ENCODE data around the gene PRKAB1.
A peak's percentile ranks its signal among the peaks of the same experiment; 100 is the strongest.

Gene PRKAB1

DNA sequence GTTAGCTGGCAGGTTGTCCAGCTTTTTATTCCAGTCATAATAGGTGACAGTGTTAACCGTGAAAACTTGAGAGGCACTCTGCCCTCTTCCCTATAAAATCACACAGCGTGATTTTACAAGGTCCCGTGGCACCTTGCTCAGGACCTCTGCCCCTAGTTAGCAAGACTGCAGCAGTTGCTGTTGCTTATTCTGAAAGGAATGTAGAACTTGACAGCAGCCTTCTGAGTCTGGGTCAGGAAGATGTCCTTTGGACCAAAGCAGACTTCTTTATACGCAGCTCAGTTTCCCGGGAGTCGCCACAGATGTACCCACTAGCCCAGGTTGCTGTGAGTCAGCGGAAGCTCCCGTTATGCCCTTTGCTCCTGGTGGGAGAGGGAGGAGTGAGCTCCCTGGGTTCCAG is 13.2 kb downstream of the PRKAB1 start:
- H2AFZ ChIP-seq (ENCODE audit: low read depth, low read length) = no peak overlapping the region

DNA sequence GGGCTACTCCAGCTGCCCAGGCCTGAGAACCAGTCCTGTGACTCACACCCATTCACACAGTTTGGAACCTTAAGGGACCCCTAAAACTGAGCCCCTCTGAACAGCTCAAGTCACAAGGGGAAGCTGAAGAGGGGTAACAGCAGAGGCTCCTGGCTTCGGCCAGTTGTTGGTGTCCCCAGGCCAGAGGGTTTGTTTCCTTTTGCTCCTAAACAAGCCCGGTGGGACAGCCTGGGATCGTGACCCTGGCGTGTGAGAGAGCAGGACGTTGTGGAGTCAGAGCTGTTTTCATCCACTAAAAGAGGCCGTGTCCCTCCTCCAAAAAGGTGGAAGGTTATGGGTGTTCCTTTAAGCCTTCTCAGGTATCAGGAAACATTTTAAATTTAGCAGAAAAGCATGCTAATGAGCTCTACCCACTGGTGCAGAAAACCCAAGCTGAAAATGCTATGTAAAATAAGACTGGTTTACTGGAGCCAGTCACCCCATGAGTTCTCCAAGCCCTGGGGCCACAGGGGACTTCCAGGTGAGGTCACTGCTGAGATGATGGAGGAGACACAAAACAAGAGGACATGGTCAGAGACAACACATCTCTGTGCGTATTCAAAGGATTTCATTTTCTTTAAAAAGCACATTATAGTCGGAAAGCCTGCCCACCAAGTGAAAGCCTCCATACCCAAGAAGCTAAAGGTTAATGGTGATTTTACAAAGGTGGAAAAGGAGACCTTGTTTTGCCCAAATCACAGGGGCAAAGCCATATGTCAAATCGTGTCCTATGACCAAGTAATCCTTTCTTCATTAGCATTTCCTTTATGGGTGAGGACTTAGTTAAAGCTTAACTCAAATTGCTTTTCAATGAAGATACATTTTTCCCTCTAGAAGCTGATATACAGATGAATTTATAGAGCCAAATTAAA is 14.1 kb downstream of the PRKAB1 start:
- no peak overlapping the region for H2AK5ac ChIP-seq (ENCODE audit: low read length, severe bottlenecking)
- no peak overlapping the region for H3K23ac ChIP-seq (ENCODE audit: low read length in 2 of 2)
- no peak overlapping the region for H3K4me2 ChIP-seq (ENCODE audit: low read length, poor library complexity, severe bottlenecking)
- H3K4me3 ChIP-seq (ENCODE audit: insufficient read depth in 1 of 2, low read depth in 1 of 2, low read length in 2 of 2) = no peak overlapping the region
- no peaks in the 10 kb centered on the region for H3K9me3 ChIP-seq (ENCODE audit: control insufficient read depth, low read length)
- H3K36me3 ChIP-seq (ENCODE audit: control insufficient read depth in 1 of 2, insufficient read depth in 2 of 2, low read depth in 1 of 2, low read length in 2 of 2) = peaks cover 43 to 56% of the 10 kb centered on the region in 2 experiments
- no peak overlapping the region for H3K27ac ChIP-seq (ENCODE audit: low read length, poor library complexity, severe bottlenecking)
- no peak overlapping the region for H4K91ac ChIP-seq (ENCODE audit: low read length)
- no peak overlapping the region for H2BK15ac ChIP-seq (ENCODE audit: low read depth, poor library complexity, severe bottlenecking)
- no peak overlapping the region for H4K8ac ChIP-seq (ENCODE audit: low read length)
- H2AFZ ChIP-seq (ENCODE audit: low read depth, low read length) = no peak overlapping the region
- H3K4ac ChIP-seq (ENCODE audit: low read depth in 1 of 2, low read length in 2 of 2) = no peak overlapping the region
- H2BK120ac ChIP-seq (ENCODE audit: low read depth, low read length) = no peak overlapping the region
- no peak overlapping the region for H3K18ac ChIP-seq (ENCODE audit: low read depth in 1 of 2, low read length in 2 of 2)
- DNase-seq = no peak
- H3K27me3 ChIP-seq (ENCODE audit: control insufficient read depth in 1 of 2, insufficient read depth in 1 of 2, low read length in 2 of 2) = no peaks in the 10 kb centered on the region
- H3K9ac ChIP-seq (ENCODE audit: low read length) = no peak overlapping the region
- H2BK5ac ChIP-seq (ENCODE audit: low read depth, low read length, poor library complexity, severe bottlenecking) = no peak overlapping the region
- peaks cover 19% of the 10 kb centered on the region for H3K79me1 ChIP-seq (replicated peaks; ENCODE audit: low read length, poor library complexity, severe bottlenecking)
- no peak overlapping the region for H3K14ac ChIP-seq (ENCODE audit: low read length in 2 of 2)
- peaks cover 18% of the 10 kb centered on the region for H3K4me1 ChIP-seq (ENCODE audit: control insufficient read depth, insufficient read depth, low read depth, low read length)
- 74% methylated on average over 6 of the region's 9 CpGs for WGBS
- no peak overlapping the region for H2BK12ac ChIP-seq (ENCODE audit: low read length in 2 of 2)

More for the DNA sequence above, 13.2 kb downstream of the PRKAB1 start:
- H3K4me2 ChIP-seq (ENCODE audit: low read length, poor library complexity, severe bottlenecking) = no peak overlapping the region
- H3K79me1 ChIP-seq (replicated peaks; ENCODE audit: low read length, poor library complexity, severe bottlenecking) = peaks cover 25% of the 10 kb centered on the region
- no peak overlapping the region for H3K14ac ChIP-seq (ENCODE audit: low read length in 2 of 2)
- WGBS = 90% methylated on average over 8 of the region's 8 CpGs
- no peak overlapping the region for H4K8ac ChIP-seq (ENCODE audit: low read length)
- H3K4me3 ChIP-seq (ENCODE audit: insufficient read depth in 1 of 2, low read depth in 1 of 2, low read length in 2 of 2) = no peak overlapping the region
- H3K23ac ChIP-seq (ENCODE audit: low read length in 2 of 2) = no peak overlapping the region
- no peak for DNase-seq
- H2BK5ac ChIP-seq (ENCODE audit: low read depth, low read length, poor library complexity, severe bottlenecking) = no peak overlapping the region
- H3K9me3 ChIP-seq (ENCODE audit: control insufficient read depth, low read length) = no peaks in the 10 kb centered on the region
- H3K27ac ChIP-seq (ENCODE audit: low read length, poor library complexity, severe bottlenecking) = no peak overlapping the region
- H3K36me3 ChIP-seq (ENCODE audit: control insufficient read depth in 1 of 2, insufficient read depth in 2 of 2, low read depth in 1 of 2, low read length in 2 of 2) = peaks cover 46 to 60% of the 10 kb centered on the region in 2 experiments
- no peak overlapping the region for H2BK12ac ChIP-seq (ENCODE audit: low read length in 2 of 2)
- peaks cover 15% of the 10 kb centered on the region for H3K4me1 ChIP-seq (ENCODE audit: control insufficient read depth, insufficient read depth, low read depth, low read length)
- H2BK120ac ChIP-seq (ENCODE audit: low read depth, low read length) = no peak overlapping the region
- no peak overlapping the region for H2AK5ac ChIP-seq (ENCODE audit: low read length, severe bottlenecking)
- H3K27me3 ChIP-seq (ENCODE audit: control insufficient read depth in 1 of 2, insufficient read depth in 1 of 2, low read length in 2 of 2) = no peaks in the 10 kb centered on the region
- H4K91ac ChIP-seq (ENCODE audit: low read length) = no peak overlapping the region
- no peak overlapping the region for H3K18ac ChIP-seq (ENCODE audit: low read depth in 1 of 2, low read length in 2 of 2)
- no peak overlapping the region for H3K9ac ChIP-seq (ENCODE audit: low read length)
- H3K4ac ChIP-seq (ENCODE audit: low read depth in 1 of 2, low read length in 2 of 2) = no peak overlapping the region
- H2BK15ac ChIP-seq (ENCODE audit: low read depth, poor library complexity, severe bottlenecking) = no peak overlapping the region

DNA sequence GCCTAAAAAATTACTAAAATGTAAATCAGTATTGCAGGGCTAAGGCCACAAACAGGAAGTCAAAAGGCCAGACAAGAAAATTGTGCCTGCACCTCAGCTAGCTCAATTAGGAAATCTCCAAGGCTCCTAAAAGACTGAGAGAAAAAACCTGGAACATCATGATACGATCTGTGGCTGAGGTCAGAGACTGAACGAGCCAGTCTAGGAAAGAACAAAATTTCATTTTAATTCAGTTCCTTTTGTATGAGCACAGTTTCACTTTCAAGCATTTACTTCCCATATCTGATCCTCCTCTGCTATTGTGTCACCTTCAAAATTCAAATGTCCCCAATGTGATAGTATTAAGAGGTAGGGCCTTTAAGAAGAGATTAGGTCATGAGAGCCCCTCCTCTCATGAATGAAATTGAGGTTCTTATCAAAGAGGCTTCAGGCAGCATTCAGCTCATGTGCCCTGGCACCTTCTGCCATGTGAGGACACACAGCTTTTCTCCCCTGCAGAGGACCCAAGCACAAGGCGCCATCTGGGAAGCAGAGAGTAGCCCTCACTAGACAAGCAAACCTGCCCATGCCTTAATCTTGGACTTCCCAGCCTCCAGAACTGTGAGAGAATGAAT is 14.8 kb downstream of the PRKAB1 start:
- DNase-seq = no peak
- peaks cover 14% of the 10 kb centered on the region for H3K79me1 ChIP-seq (replicated peaks; ENCODE audit: low read length, poor library complexity, severe bottlenecking)

DNA sequence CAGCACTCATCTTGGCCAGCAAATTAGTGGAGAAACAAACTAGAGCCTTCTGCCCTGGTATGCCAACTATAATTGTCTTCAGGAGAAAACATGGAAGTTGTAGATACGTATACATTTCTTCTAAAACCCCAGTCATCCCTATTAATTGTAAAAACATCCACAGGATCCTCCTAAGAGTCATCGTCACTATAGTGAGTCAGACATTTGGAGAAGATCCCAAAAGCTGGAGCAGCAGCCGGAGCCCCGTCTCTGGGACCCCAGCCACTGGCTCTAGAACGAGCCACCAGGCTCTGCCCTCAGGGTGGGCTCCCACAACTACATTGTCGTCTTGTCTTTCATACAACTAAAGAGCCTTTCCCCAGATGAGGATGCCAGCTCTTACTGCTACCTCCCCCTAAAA is 15.5 kb downstream of the PRKAB1 start:
- no peak overlapping the region for H2BK15ac ChIP-seq (ENCODE audit: low read depth, poor library complexity, severe bottlenecking)

More for the DNA sequence above, 14.8 kb downstream of the PRKAB1 start:
- H3K9ac ChIP-seq (ENCODE audit: low read length) = peak overlapping the region; percentile 39
- no peak overlapping the region for H3K18ac ChIP-seq (ENCODE audit: low read depth in 1 of 2, low read length in 2 of 2)
- H3K4me1 ChIP-seq (ENCODE audit: control insufficient read depth, insufficient read depth, low read depth, low read length) = peaks cover 18% of the 10 kb centered on the region
- H3K23ac ChIP-seq (ENCODE audit: low read length in 2 of 2) = no peak overlapping the region
- no peak overlapping the region for H4K91ac ChIP-seq (ENCODE audit: low read length)
- no peak overlapping the region for H4K8ac ChIP-seq (ENCODE audit: low read length)
- H3K4me3 ChIP-seq (ENCODE audit: insufficient read depth in 1 of 2, low read depth in 1 of 2, low read length in 2 of 2) = no peak overlapping the region
- 72% methylated on average over 2 of the region's 3 CpGs for WGBS
- H3K9me3 ChIP-seq (ENCODE audit: control insufficient read depth, low read length) = no peaks in the 10 kb centered on the region
- H2BK15ac ChIP-seq (ENCODE audit: low read depth, poor library complexity, severe bottlenecking) = no peak overlapping the region
- no peak overlapping the region for H2BK120ac ChIP-seq (ENCODE audit: low read depth, low read length)
- peak overlapping the region; percentile 82 for H3K27ac ChIP-seq (ENCODE audit: low read length, poor library complexity, severe bottlenecking)
- H2BK12ac ChIP-seq (ENCODE audit: low read length in 2 of 2) = no peak overlapping the region
- no peak overlapping the region for H3K4me2 ChIP-seq (ENCODE audit: low read length, poor library complexity, severe bottlenecking)
- H3K4ac ChIP-seq (ENCODE audit: low read depth in 1 of 2, low read length in 2 of 2) = no peak overlapping the region
- peaks cover 39 to 52% of the 10 kb centered on the region in 2 experiments for H3K36me3 ChIP-seq (ENCODE audit: control insufficient read depth in 1 of 2, insufficient read depth in 2 of 2, low read depth in 1 of 2, low read length in 2 of 2)
- no peak overlapping the region for H2AK5ac ChIP-seq (ENCODE audit: low read length, severe bottlenecking)
- no peaks in the 10 kb centered on the region for H3K27me3 ChIP-seq (ENCODE audit: control insufficient read depth in 1 of 2, insufficient read depth in 1 of 2, low read length in 2 of 2)
- H3K14ac ChIP-seq (ENCODE audit: low read length in 2 of 2) = no peak overlapping the region
- H2AFZ ChIP-seq (ENCODE audit: low read depth, low read length) = no peak overlapping the region
- H2BK5ac ChIP-seq (ENCODE audit: low read depth, low read length, poor library complexity, severe bottlenecking) = no peak overlapping the region

More for the DNA sequence above, 15.5 kb downstream of the PRKAB1 start:
- no peak overlapping the region for H4K8ac ChIP-seq (ENCODE audit: low read length)
- no peak overlapping the region for H3K4me2 ChIP-seq (ENCODE audit: low read length, poor library complexity, severe bottlenecking)
- H4K91ac ChIP-seq (ENCODE audit: low read length) = no peak overlapping the region
- peaks cover 18% of the 10 kb centered on the region for H3K4me1 ChIP-seq (ENCODE audit: control insufficient read depth, insufficient read depth, low read depth, low read length)
- H3K36me3 ChIP-seq (ENCODE audit: control insufficient read depth in 1 of 2, insufficient read depth in 2 of 2, low read depth in 1 of 2, low read length in 2 of 2) = peaks cover 42 to 50% of the 10 kb centered on the region in 2 experiments
- H2BK12ac ChIP-seq (ENCODE audit: low read length in 2 of 2) = no peak overlapping the region
- no peak overlapping the region for H2AFZ ChIP-seq (ENCODE audit: low read depth, low read length)
- no peak overlapping the region for H3K4me3 ChIP-seq (ENCODE audit: insufficient read depth in 1 of 2, low read depth in 1 of 2, low read length in 2 of 2)
- no peak overlapping the region for H2BK120ac ChIP-seq (ENCODE audit: low read depth, low read length)
- no peak overlapping the region for H3K14ac ChIP-seq (ENCODE audit: low read length in 2 of 2)
- H3K27ac ChIP-seq (ENCODE audit: low read length, poor library complexity, severe bottlenecking) = peak overlapping the region; percentile 82
- H3K9me3 ChIP-seq (ENCODE audit: control insufficient read depth, low read length) = no peaks in the 10 kb centered on the region
- H3K9ac ChIP-seq (ENCODE audit: low read length) = peak overlapping the region; percentile 39
- no peaks in the 10 kb centered on the region for H3K27me3 ChIP-seq (ENCODE audit: control insufficient read depth in 1 of 2, insufficient read depth in 1 of 2, low read length in 2 of 2)
- peaks cover 12% of the 10 kb centered on the region for H3K79me1 ChIP-seq (replicated peaks; ENCODE audit: low read length, poor library complexity, severe bottlenecking)
- H3K23ac ChIP-seq (ENCODE audit: low read length in 2 of 2) = no peak overlapping the region
- no peak overlapping the region for H2AK5ac ChIP-seq (ENCODE audit: low read length, severe bottlenecking)
- no peak overlapping the region for H3K4ac ChIP-seq (ENCODE audit: low read depth in 1 of 2, low read length in 2 of 2)
- 93% methylated on average over 6 of the region's 6 CpGs for WGBS
- DNase-seq = no peak
- no peak overlapping the region for H2BK5ac ChIP-seq (ENCODE audit: low read depth, low read length, poor library complexity, severe bottlenecking)
- no peak overlapping the region for H3K18ac ChIP-seq (ENCODE audit: low read depth in 1 of 2, low read length in 2 of 2)
